MM.1S (cell line): Measurements from ENCODE around the gene DDX24.

ENCODE experiments used
- DNase-seq: peaks from one replicate; pipeline ENCODE4 v3.0.0-alpha.2; 2015
- H2AFZ ChIP-seq: fragments of 300-600 bp; sonication (generic); 2 replicates; pipeline ENCODE4 v1.6.0; 2016; ENCODE audit warnings: antibody characterized with exemption, low read length
- H3F3A ChIP-seq: fragments of 300-600 bp; sonication (generic); 2 replicates; pipeline ENCODE4 v1.6.1; 2016; ENCODE audit warnings: mild to moderate bottlenecking, antibody characterized with exemption, low read length, moderate library complexity, mixed read lengths; ENCODE audit not compliant: insufficient read depth
- H3K27ac ChIP-seq: fragments of 300-600 bp; sonication (generic); 2 replicates; pipeline ENCODE4 v1.5.1; 2016; ENCODE audit warnings: mild to moderate bottlenecking, low read length
- H3K27me3 ChIP-seq: fragments of 300-600 bp; sonication (generic); replicated peaks from 2 replicates; pipeline ENCODE4 v1.6.0; 2016; ENCODE audit warnings: low read length; ENCODE audit not compliant: insufficient read depth
- H3K36me3 ChIP-seq: fragments of 300-600 bp; sonication (generic); replicated peaks from 2 replicates; pipeline ENCODE4 v1.6.1; 2016; ENCODE audit warnings: mild to moderate bottlenecking, low read length, mixed read lengths; ENCODE audit not compliant: insufficient read depth
- H3K4me1 ChIP-seq: fragments of 300-600 bp; sonication (generic); 2 replicates; pipeline ENCODE4 v1.6.1; 2016; ENCODE audit warnings: low read length, mixed read lengths
- H3K4me2 ChIP-seq: fragments of 300-600 bp; sonication (generic); 2 replicates; pipeline ENCODE4 v1.6.0; 2016; ENCODE audit warnings: low read depth, low read length
- H3K4me3 ChIP-seq: fragments of 300-600 bp; sonication (generic); 2 replicates; pipeline ENCODE4 v1.5.1; 2016; ENCODE audit warnings: low read length, mixed read lengths
- H3K79me2 ChIP-seq: fragments of 300-600 bp; sonication (generic); 2 replicates; pipeline ENCODE4 v1.6.1; 2016; ENCODE audit warnings: mixed run types, low read length, mixed read lengths
- H3K9ac ChIP-seq: fragments of 300-600 bp; sonication (generic); 2 replicates; pipeline ENCODE4 v1.6.1; 2016; ENCODE audit warnings: low read length, mixed read lengths
- H3K9me2 ChIP-seq: fragments of 300-600 bp; sonication (generic); replicated peaks from 2 replicates; pipeline ENCODE4 v1.6.1; 2016; ENCODE audit warnings: mild to moderate bottlenecking, low read length, mixed read lengths; ENCODE audit not compliant: insufficient read depth
- H3K9me3 ChIP-seq: fragments of 300-600 bp; sonication (generic); replicated peaks from 2 replicates; pipeline ENCODE4 v1.6.1; 2016; ENCODE audit warnings: mild to moderate bottlenecking, low read length, mixed read lengths; ENCODE audit not compliant: insufficient read depth
- H4K20me1 ChIP-seq: fragments of 300-600 bp; sonication (generic); 2 replicates; pipeline ENCODE4 v1.6.1; 2016; ENCODE audit warnings: mild to moderate bottlenecking, low read length, moderate library complexity, mixed read lengths; ENCODE audit not compliant: insufficient read depth
- CTCF ChIP-seq: fragments of 300-600 bp; sonication (generic); IDR thresholded peaks from 2 replicates; pipeline ENCODE4 v1.5.1; 2016; ENCODE audit warnings: antibody characterized with exemption, low read length, mixed read lengths
- EZH2 ChIP-seq: fragments of 300-600 bp; sonication (generic); optimal IDR thresholded peaks from 2 replicates; pipeline ENCODE3; 2017; ENCODE audit warnings: low read depth, mild to moderate bottlenecking, antibody characterized with exemption, low read length, mixed read lengths
- EZH2phosphoT487 ChIP-seq: fragments of 300-600 bp; sonication (generic); IDR thresholded peaks from 2 replicates; pipeline ENCODE4 v1.6.1; 2018; ENCODE audit warnings: antibody characterized with exemption, low read length

The DDX24 gene

DNA sequence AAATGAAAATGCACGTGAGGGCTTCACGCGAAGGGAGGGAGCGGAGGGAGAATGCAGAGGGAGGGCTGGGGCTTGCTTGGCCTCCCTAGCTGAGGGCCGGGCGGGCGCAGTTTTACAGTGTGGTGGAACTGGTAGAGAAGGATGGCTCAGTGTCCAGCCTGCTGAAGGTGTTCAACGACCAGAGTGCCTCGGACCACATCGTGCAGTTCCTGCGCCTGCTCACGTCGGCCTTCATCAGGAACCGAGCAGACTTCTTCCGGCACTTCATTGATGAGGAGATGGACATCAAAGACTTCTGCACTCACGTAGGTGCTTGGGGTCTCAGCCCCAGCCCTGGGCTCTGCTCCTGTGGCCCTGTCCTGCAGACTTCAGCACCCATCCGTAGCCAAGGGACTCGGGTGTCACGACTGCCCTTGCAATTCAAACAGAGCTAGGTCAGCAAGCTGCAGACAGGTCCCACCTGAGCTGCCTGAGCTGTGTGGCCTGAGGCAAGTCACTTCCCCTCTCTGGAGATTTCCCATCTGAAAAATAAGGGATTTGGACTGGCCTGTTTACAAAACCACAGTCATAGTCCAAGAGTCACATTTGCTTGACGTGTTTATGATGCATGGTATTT lies 36.4 kb downstream of the DDX24 start:
- no peak for DNase-seq
- Histone ChIP-seq H3K9me3 (no peaks in the 10 kb centered on the region), H3K9me2 (no peaks in the 10 kb centered on the region), H3K4me3 (no peak overlapping the region), H3K27me3 (no peaks in the 10 kb centered on the region), H3K27ac (no peak overlapping the region), H3K9ac (no peak overlapping the region), H3K79me2 (no peaks in the 10 kb centered on the region), H2AFZ (no peak overlapping the region), H3F3A (no peaks in the 10 kb centered on the region), H4K20me1 (no peaks in the 10 kb centered on the region), H3K36me3 (no peaks in the 10 kb centered on the region), H3K4me2 (no peak overlapping the region), H3K4me1 (no peaks in the 10 kb centered on the region)
- no peak for TF ChIP-seq EZH2phosphoT487
- no peak for TF ChIP-seq CTCF
- TF ChIP-seq EZH2, result no peak

- Histone ChIP-seq H3K4me3 (no peak overlapping the region), H4K20me1 (no peaks in the 10 kb centered on the region), H3K9ac (no peak overlapping the region), H3F3A (no peaks in the 10 kb centered on the region), H3K27ac (no peak overlapping the region), H3K9me3 (no peaks in the 10 kb centered on the region), H3K27me3 (no peaks in the 10 kb centered on the region), H2AFZ (no peak overlapping the region), H3K4me2 (no peak overlapping the region), H3K79me2 (no peaks in the 10 kb centered on the region), H3K9me2 (no peaks in the 10 kb centered on the region), H3K36me3 (no peaks in the 10 kb centered on the region), H3K4me1 (no peaks in the 10 kb centered on the region)
- no peak for DNase-seq
- no peak for TF ChIP-seq EZH2phosphoT487
- TF ChIP-seq EZH2, result no peak
- no peak for TF ChIP-seq CTCF
Measured at GRCh38 chr14:94043756-94044475, 37.1 kb downstream of the DDX24 start.

GRCh38 chr14:94043111-94043755 lies 37.8 kb downstream of the DDX24 start:
- Histone ChIP-seq H4K20me1 (no peaks in the 10 kb centered on the region), H3K9me2 (no peaks in the 10 kb centered on the region), H3K79me2 (no peaks in the 10 kb centered on the region), H3K36me3 (no peaks in the 10 kb centered on the region), H3K27ac (no peak overlapping the region), H3K4me1 (no peaks in the 10 kb centered on the region), H3K9ac (no peak overlapping the region), H3K4me3 (no peak overlapping the region), H3K27me3 (no peaks in the 10 kb centered on the region), H3K9me3 (no peaks in the 10 kb centered on the region), H3F3A (no peaks in the 10 kb centered on the region), H2AFZ (no peak overlapping the region), H3K4me2 (no peak overlapping the region)
- DNase-seq, result no peak
- TF ChIP-seq EZH2phosphoT487, result no peak
- no peak for TF ChIP-seq EZH2
- no peak for TF ChIP-seq CTCF
